ENCODE results near the gene IL36RN.

Gene IL36RN

GRCh38 chr2:113058998-113059960, at the start of gene IL36RN:
TSS of gene IL36RN (plus strand) at chr2:113059198. CDS start at chr2:113059439, 241 bp downstream.
- no peak for DNase-seq (ENCODE audit: low spot score)

- DNase-seq (ENCODE audit: low spot score), result no peak
Measured at GRCh38 chr2:113009622-113010021, 49.4 kb upstream of the IL36RN start.

- no peak for DNase-seq (ENCODE audit: low spot score)
Measured at GRCh38 chr2:113010088-113010487, 48.9 kb upstream of the IL36RN start.

GRCh38 chr2:113011108-113011507, 47.9 kb upstream of the IL36RN start:
- DNase-seq (ENCODE audit: low spot score), result no peak

- DNase-seq (ENCODE audit: low spot score), result no peak
Measured at GRCh38 chr2:113012436-113013335, 46.3 kb upstream of the IL36RN start.

GRCh38 chr2:113013336-113013661, 45.7 kb upstream of the IL36RN start:
- DNase-seq (ENCODE audit: low spot score), result no peak

- no peak for DNase-seq (ENCODE audit: low spot score)
Measured at GRCh38 chr2:113014067-113014466, 44.9 kb upstream of the IL36RN start.

- no peak for DNase-seq (ENCODE audit: low spot score)
Measured at GRCh38 chr2:113015042-113015441, 44.0 kb upstream of the IL36RN start.

- no peak for DNase-seq (ENCODE audit: low spot score)
Measured at GRCh38 chr2:113015655-113016054, 43.3 kb upstream of the IL36RN start.

GRCh38 chr2:113018509-113018908, 40.5 kb upstream of the IL36RN start:
- no peak for DNase-seq (ENCODE audit: low spot score)

- DNase-seq (ENCODE audit: low spot score), result no peak
Measured at GRCh38 chr2:113021312-113021711, 37.7 kb upstream of the IL36RN start.

- no peak for DNase-seq (ENCODE audit: low spot score)
Measured at GRCh38 chr2:113024764-113025163, 34.2 kb upstream of the IL36RN start.

- no peak for DNase-seq (ENCODE audit: low spot score)
Measured at GRCh38 chr2:113025737-113026136, 33.3 kb upstream of the IL36RN start.

GRCh38 chr2:113027691-113028090, 31.3 kb upstream of the IL36RN start:
- DNase-seq (ENCODE audit: low spot score), result no peak

GRCh38 chr2:113028112-113028511, 30.9 kb upstream of the IL36RN start:
- no peak for DNase-seq (ENCODE audit: low spot score)

GRCh38 chr2:113032737-113033136, 26.3 kb upstream of the IL36RN start:
- no peak for DNase-seq (ENCODE audit: low spot score)

- no peak for DNase-seq (ENCODE audit: low spot score)
Measured at GRCh38 chr2:113034016-113034415, 25.0 kb upstream of the IL36RN start.

- DNase-seq (ENCODE audit: low spot score), result no peak
Measured at GRCh38 chr2:113036763-113037162, 22.2 kb upstream of the IL36RN start.

- no peak for DNase-seq (ENCODE audit: low spot score)
Measured at GRCh38 chr2:113038291-113038690, 20.7 kb upstream of the IL36RN start.

- no peak for DNase-seq (ENCODE audit: low spot score)
Measured at GRCh38 chr2:113039158-113039557, 19.8 kb upstream of the IL36RN start.

- DNase-seq (ENCODE audit: low spot score), result no peak
Measured at GRCh38 chr2:113039719-113040118, 19.3 kb upstream of the IL36RN start.

- no peak for DNase-seq (ENCODE audit: low spot score)
Measured at GRCh38 chr2:113041871-113042270, 17.1 kb upstream of the IL36RN start.

- DNase-seq (ENCODE audit: low spot score), result no peak
Measured at GRCh38 chr2:113046465-113046864, 12.5 kb upstream of the IL36RN start.
